ENCODE data around the gene KCNIP4. TPM values are rescaled to one million over a fixed set of nuclear protein-coding genes. Genes with fewer than 3 reads are reported as not detected.
"Not testable (repeated sequence)": the region's sequence is repeated elsewhere in the genome, so short reads cannot be mapped to it uniquely, and the experiment has no call there.

Gene KCNIP4
- total RNA-seq, 1 donor from 2014 or later = 0.59 TPM

DNA sequence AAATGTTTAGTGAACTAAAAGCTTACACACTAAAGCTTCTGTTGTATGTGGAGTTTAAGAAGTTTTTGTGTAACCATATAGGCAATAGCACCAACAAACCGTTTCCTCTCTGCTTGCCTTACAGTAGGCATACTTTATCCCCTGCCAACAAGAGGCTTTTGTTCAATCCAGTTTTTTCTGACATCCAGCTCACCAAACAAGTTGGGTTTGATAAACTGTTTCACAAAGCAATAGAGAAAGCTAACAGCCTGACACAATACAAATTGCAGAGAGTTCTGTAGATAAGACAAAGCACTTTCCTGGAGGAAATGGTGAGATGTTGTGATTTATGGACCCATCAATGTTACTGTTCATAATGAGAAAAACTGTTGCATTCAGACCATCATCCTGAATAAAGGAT, 1194.5 kb downstream of the KCNIP4 start:
- Histone ChIP-seq H3K4me2 (ENCODE audit: low read length) (no peak overlapping the region), H3K4me3 (ENCODE audit: insufficient read depth, low read depth, low read length) (no peak overlapping the region), H2AFZ (ENCODE audit: low read depth, low read length) (no peak overlapping the region), H3K9ac (ENCODE audit: low read length) (no peak overlapping the region), H3K9me3 (ENCODE audit: insufficient read depth, low read depth, low read length) (no peaks in the 10 kb centered on the region), H3K36me3 (ENCODE audit: insufficient read depth, low read length) (no peaks in the 10 kb centered on the region), H4K20me1 (ENCODE audit: insufficient read depth, low read length) (no peaks in the 10 kb centered on the region), H3K27ac (ENCODE audit: low read depth, low read length) (no peak overlapping the region), H3K79me2 (ENCODE audit: insufficient read depth, low read length) (no peaks in the 10 kb centered on the region), H3K4me1 (ENCODE audit: insufficient read depth, low read length) (no peaks in the 10 kb centered on the region), H3K27me3 (ENCODE audit: insufficient read depth, low read length) (no peaks in the 10 kb centered on the region)
- FAIRE-seq (no peak), DNase-seq (ENCODE audit: low read depth) (no peak)
- Mint-ChIP-seq H3K9me3 (ENCODE audit: unreplicated experiment) (no peaks in the 10 kb centered on the region), H3K27ac (ENCODE audit: unreplicated experiment) (no peak overlapping the region), H3K4me3 (ENCODE audit: unreplicated experiment) (no peak overlapping the region), H3K4me1 (ENCODE audit: low read depth, unreplicated experiment) (no peaks in the 10 kb centered on the region), H3K36me3 (ENCODE audit: low read depth, unreplicated experiment) (peaks cover 2% of the 10 kb centered on the region), H3K27me3 (ENCODE audit: low read depth, unreplicated experiment) (no peaks in the 10 kb centered on the region)
- no peak for TF ChIP-seq EZH2 (IDR thresholded peaks at IDR 0.05; ENCODE audit: insufficient read depth, low read length)

DNA sequence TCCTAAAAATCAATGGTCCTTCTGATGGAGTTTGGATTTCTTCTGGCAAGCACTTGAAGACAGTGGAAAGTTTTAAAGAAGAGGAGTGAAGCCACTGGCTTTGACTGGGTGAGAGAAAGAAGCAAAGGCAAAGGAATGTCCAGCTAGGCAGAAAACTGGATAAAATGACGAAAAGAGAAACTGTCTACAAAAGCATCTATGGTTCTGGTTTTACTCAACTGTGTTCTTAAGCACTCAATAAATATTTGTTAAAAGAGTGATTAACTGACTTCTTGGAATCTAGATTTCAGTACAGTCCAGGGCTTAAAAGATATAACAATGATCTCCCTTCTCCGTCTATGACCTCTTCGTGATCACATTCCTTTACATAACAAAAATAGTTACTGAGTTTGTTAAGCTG, 1195.9 kb downstream of the KCNIP4 start:
- H3K4me1 ChIP-seq (ENCODE audit: insufficient read depth, low read length) = no peaks in the 10 kb centered on the region
- H3K36me3 ChIP-seq (ENCODE audit: insufficient read depth, low read length) = no peaks in the 10 kb centered on the region
- Mint-ChIP-seq H3K27me3 (ENCODE audit: low read depth, unreplicated experiment) (no peaks in the 10 kb centered on the region), H3K27ac (ENCODE audit: unreplicated experiment) (no peak overlapping the region), H3K4me3 (ENCODE audit: unreplicated experiment) (no peak overlapping the region), H3K9me3 (ENCODE audit: unreplicated experiment) (no peaks in the 10 kb centered on the region), H3K4me1 (ENCODE audit: low read depth, unreplicated experiment) (no peaks in the 10 kb centered on the region), H3K36me3 (ENCODE audit: low read depth, unreplicated experiment) (peaks cover 2% of the 10 kb centered on the region)
- H3K4me2 ChIP-seq (ENCODE audit: low read length) = no peak overlapping the region
- H4K20me1 ChIP-seq (ENCODE audit: insufficient read depth, low read length) = no peaks in the 10 kb centered on the region
- H2AFZ ChIP-seq (ENCODE audit: low read depth, low read length) = no peak overlapping the region
- FAIRE-seq = no peak
- no peaks in the 10 kb centered on the region for H3K9me3 ChIP-seq (ENCODE audit: insufficient read depth, low read depth, low read length)
- no peak overlapping the region for H3K27ac ChIP-seq (ENCODE audit: low read depth, low read length)
- DNase-seq (ENCODE audit: low read depth) = no peak
- H3K9ac ChIP-seq (ENCODE audit: low read length) = no peak overlapping the region
- H3K79me2 ChIP-seq (ENCODE audit: insufficient read depth, low read length) = no peaks in the 10 kb centered on the region
- no peaks in the 10 kb centered on the region for H3K27me3 ChIP-seq (ENCODE audit: insufficient read depth, low read length)
- H3K4me3 ChIP-seq (ENCODE audit: insufficient read depth, low read depth, low read length) = no peak overlapping the region
- TF ChIP-seq, protein P1, sequence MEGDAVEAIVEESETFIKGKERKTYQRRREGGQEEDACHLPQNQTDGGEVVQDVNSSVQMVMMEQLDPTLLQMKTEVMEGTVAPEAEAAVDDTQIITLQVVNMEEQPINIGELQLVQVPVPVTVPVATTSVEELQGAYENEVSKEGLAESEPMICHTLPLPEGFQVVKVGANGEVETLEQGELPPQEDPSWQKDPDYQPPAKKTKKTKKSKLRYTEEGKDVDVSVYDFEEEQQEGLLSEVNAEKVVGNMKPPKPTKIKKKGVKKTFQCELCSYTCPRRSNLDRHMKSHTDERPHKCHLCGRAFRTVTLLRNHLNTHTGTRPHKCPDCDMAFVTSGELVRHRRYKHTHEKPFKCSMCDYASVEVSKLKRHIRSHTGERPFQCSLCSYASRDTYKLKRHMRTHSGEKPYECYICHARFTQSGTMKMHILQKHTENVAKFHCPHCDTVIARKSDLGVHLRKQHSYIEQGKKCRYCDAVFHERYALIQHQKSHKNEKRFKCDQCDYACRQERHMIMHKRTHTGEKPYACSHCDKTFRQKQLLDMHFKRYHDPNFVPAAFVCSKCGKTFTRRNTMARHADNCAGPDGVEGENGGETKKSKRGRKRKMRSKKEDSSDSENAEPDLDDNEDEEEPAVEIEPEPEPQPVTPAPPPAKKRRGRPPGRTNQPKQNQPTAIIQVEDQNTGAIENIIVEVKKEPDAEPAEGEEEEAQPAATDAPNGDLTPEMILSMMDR (IDR thresholded peaks at IDR 0.05; ENCODE audit: insufficient read depth, low read depth, low read length) = no peak
- TF ChIP-seq EZH2 (IDR thresholded peaks at IDR 0.05; ENCODE audit: insufficient read depth, low read length) = no peak

DNA sequence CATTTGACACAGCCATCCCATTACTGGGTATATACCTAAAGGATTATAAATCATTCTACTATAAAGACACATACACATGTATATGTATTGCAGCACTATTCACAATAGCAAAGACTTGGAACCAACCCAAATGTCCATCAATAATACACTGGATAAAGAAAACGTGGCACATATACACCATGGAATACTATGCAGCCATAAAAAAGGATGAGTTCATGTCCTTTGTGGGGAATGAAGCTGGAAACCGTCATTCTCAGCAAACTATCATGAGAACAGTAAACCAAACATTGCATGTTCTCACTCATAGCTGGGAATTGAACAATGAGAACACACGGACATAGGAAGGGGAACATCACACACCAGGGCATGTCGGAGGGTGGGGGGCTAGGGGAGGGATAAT, 1202.6 kb downstream of the KCNIP4 start:
- H3K27ac Mint-ChIP-seq (ENCODE audit: unreplicated experiment); H3K4me2 ChIP-seq (ENCODE audit: low read length); H3K27me3 ChIP-seq (ENCODE audit: insufficient read depth, low read length); H3K4me3 Mint-ChIP-seq (ENCODE audit: unreplicated experiment); H3K4me1 ChIP-seq (ENCODE audit: insufficient read depth, low read length); H2AFZ ChIP-seq (ENCODE audit: low read depth, low read length); H3K36me3 ChIP-seq (ENCODE audit: insufficient read depth, low read length); H3K4me3 ChIP-seq (ENCODE audit: insufficient read depth, low read depth, low read length); H3K9me3 Mint-ChIP-seq (ENCODE audit: unreplicated experiment); H3K27ac ChIP-seq (ENCODE audit: low read depth, low read length); H3K9me3 ChIP-seq (ENCODE audit: insufficient read depth, low read depth, low read length); H3K27me3 Mint-ChIP-seq (ENCODE audit: low read depth, unreplicated experiment); H3K36me3 Mint-ChIP-seq (ENCODE audit: low read depth, unreplicated experiment); FAIRE-seq; DNase-seq (ENCODE audit: low read depth); H3K9ac ChIP-seq (ENCODE audit: low read length); H3K79me2 ChIP-seq (ENCODE audit: insufficient read depth, low read length); H3K4me1 Mint-ChIP-seq (ENCODE audit: low read depth, unreplicated experiment); H4K20me1 ChIP-seq (ENCODE audit: insufficient read depth, low read length): not testable (repeated sequence)

DNA sequence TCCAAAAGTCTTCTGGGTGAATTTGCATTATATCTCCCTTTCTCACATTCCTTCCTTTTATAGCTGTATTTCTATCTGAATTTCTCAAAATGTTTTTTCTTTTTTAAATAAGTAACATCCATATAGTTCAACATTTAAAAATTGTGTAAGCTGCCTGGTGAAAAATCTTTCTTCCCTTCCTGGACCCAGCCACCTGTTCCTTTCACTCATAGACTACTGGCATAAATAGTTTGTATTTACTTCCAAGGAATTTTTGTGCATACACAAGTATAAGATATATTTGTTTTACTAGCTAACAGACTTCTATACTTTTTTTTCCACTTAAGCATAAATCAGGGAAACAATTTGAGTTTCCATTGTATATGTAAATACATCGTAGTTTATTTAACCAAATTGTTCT, 1212.6 kb downstream of the KCNIP4 start:
- no peaks in the 10 kb centered on the region for H4K20me1 ChIP-seq (ENCODE audit: insufficient read depth, low read length)
- TF ChIP-seq, protein P1 (IDR thresholded peaks at IDR 0.05; ENCODE audit: insufficient read depth, low read depth, low read length) = no peak
- no peak for TF ChIP-seq EZH2 (IDR thresholded peaks at IDR 0.05; ENCODE audit: insufficient read depth, low read length)
- Mint-ChIP-seq H3K27ac (ENCODE audit: unreplicated experiment) (no peak overlapping the region), H3K27me3 (ENCODE audit: low read depth, unreplicated experiment) (no peaks in the 10 kb centered on the region), H3K36me3 (ENCODE audit: low read depth, unreplicated experiment) (peaks cover 52% of the 10 kb centered on the region), H3K4me3 (ENCODE audit: unreplicated experiment) (no peak overlapping the region), H3K9me3 (ENCODE audit: unreplicated experiment) (peaks cover 28% of the 10 kb centered on the region), H3K4me1 (ENCODE audit: low read depth, unreplicated experiment) (no peaks in the 10 kb centered on the region)
- H3K79me2 ChIP-seq (ENCODE audit: insufficient read depth, low read length) = no peaks in the 10 kb centered on the region
- no peak overlapping the region for H3K4me2 ChIP-seq (ENCODE audit: low read length)
- H3K27ac ChIP-seq (ENCODE audit: low read depth, low read length) = no peak overlapping the region
- FAIRE-seq (no peak), DNase-seq (ENCODE audit: low read depth) (no peak)
- no peaks in the 10 kb centered on the region for H3K27me3 ChIP-seq (ENCODE audit: insufficient read depth, low read length)
- H3K4me3 ChIP-seq (ENCODE audit: insufficient read depth, low read depth, low read length) = no peak overlapping the region
- H3K9me3 ChIP-seq (ENCODE audit: insufficient read depth, low read depth, low read length) = peaks cover 16% of the 10 kb centered on the region
- peaks cover 4% of the 10 kb centered on the region for H3K36me3 ChIP-seq (ENCODE audit: insufficient read depth, low read length)
- no peak overlapping the region for H2AFZ ChIP-seq (ENCODE audit: low read depth, low read length)
- no peak overlapping the region for H3K9ac ChIP-seq (ENCODE audit: low read length)
- H3K4me1 ChIP-seq (ENCODE audit: insufficient read depth, low read length) = no peaks in the 10 kb centered on the region
